Activated CD8-positive, alpha-beta T cell treated with anti-CD3 and anti-CD28 coated beads for 36 hours (primary cell): Measurements from ENCODE around the gene CERS1. TPM values are rescaled to one million over a fixed set of nuclear protein-coding genes. Genes with fewer than 3 reads are reported as not detected.
A peak's percentile ranks its signal among the peaks of the same experiment; 100 is the strongest.

ENCODE experiments used
- ATAC-seq: fragments of 200-7000 bp; cut with Tn5 transposase; one replicate; pipeline ENCODE4 v1.10.0; 2021; ENCODE audit warnings: mild to moderate bottlenecking, moderate library complexity
- CTCF ChIA-PET: fragments of 350-600 bp; sonication (Branson Sonifier 250); formaldehyde crosslinking; loops from one replicate; lab custom pipeline; 2021; ENCODE audit warnings: antibody characterized with exemption; lab: Charles Lee
- POLR2A ChIA-PET: fragments of 350-600 bp; sonication (Branson Sonifier 250); formaldehyde crosslinking; loops from one replicate; lab custom pipeline; 2021; ENCODE audit warnings: antibody characterized with exemption; lab: Charles Lee
- DNase-seq: peaks from one replicate; pipeline ENCODE4 v3.0.0-alpha.2; 2020
- H3K27ac Mint-ChIP-seq: one replicate; pipeline ENCODE4 v1.8.0; 2021; ENCODE audit warnings: mild to moderate bottlenecking, mixed read lengths
- H3K27me3 Mint-ChIP-seq: one replicate; pipeline ENCODE4 v1.8.0; 2021; ENCODE audit warnings: mixed read lengths
- H3K36me3 Mint-ChIP-seq: one replicate; pipeline ENCODE4 v1.8.0; 2021; ENCODE audit warnings: low read depth, mixed read lengths
- H3K4me1 Mint-ChIP-seq: one replicate; pipeline ENCODE4 v1.8.0; 2021; ENCODE audit warnings: low read depth, mixed read lengths
- H3K4me3 Mint-ChIP-seq: one replicate; pipeline ENCODE4 v1.8.0; 2021; ENCODE audit warnings: mild to moderate bottlenecking, moderate library complexity, mixed read lengths
- H3K9me3 Mint-ChIP-seq: one replicate; pipeline ENCODE4 v1.8.0; 2021; ENCODE audit warnings: mixed read lengths
- CTCF ChIP-seq: fragments of 200-600 bp; IDR thresholded peaks from one replicate; pipeline ENCODE4 v1.8.0; 2022; ENCODE audit warnings: antibody characterized with exemption, mild to moderate bottlenecking
- intact Hi-C: fragments of 100-400 bp; cut with micrococcal nuclease; formaldehyde crosslinking; loops from one replicate; pipeline ENCODE4 v1.10.0; 2022
- total RNA-seq, 2 experiments: library from RNA; stranded (reverse); gene quantifications; one replicate each; pipeline ENCODE4 v1.2.3, GENCODE V29; 2021

CERS1 gene
- total RNA-seq, 2 experiments from 2014 or later = 0.18 to 0.36 TPM

GRCh38 chr19:18924684-18925213 lies 28.8 kb upstream of the CERS1 start:
- DNase-seq = no peak
- H3K27ac Mint-ChIP-seq = no peak overlapping the region
- H3K4me1 Mint-ChIP-seq = peaks cover 11% of the 10 kb centered on the region
- ChIA-PET POLR2A (interaction anchor here (1.3 kb wide), 1 partner anchor 20 kb away, joined by 3 read pairs; no protein-coding TSS in a partner anchor), CTCF (no interaction called here)
- H3K36me3 Mint-ChIP-seq = peaks cover 39% of the 10 kb centered on the region
- no peak overlapping the region for H3K4me3 Mint-ChIP-seq
- H3K27me3 Mint-ChIP-seq = no peaks in the 10 kb centered on the region
- no peak for TF ChIP-seq CTCF
- intact Hi-C loops = no loop called here
- no peaks in the 10 kb centered on the region for H3K9me3 Mint-ChIP-seq
- ATAC-seq = no peak

- peaks cover 40% of the 10 kb centered on the region for H3K36me3 Mint-ChIP-seq
- no peak for TF ChIP-seq CTCF
Measured at GRCh38 chr19:18922228-18922985, 26.4 kb upstream of the CERS1 start.

GRCh38 chr19:18921593-18921992 lies 25.6 kb upstream of the CERS1 start:
- H3K27me3 Mint-ChIP-seq = no peaks in the 10 kb centered on the region
- DNase-seq (no peak), ATAC-seq (no peak)
- peaks cover 23% of the 10 kb centered on the region for H3K4me1 Mint-ChIP-seq
- H3K9me3 Mint-ChIP-seq = no peaks in the 10 kb centered on the region
- CTCF ChIA-PET = interaction anchor here (0.6 kb wide), 1 partner anchor 15 kb away, joined by 3 read pairs; no protein-coding TSS in a partner anchor
- intact Hi-C loops = no loop called here
- no peak for TF ChIP-seq CTCF
- POLR2A ChIA-PET = interaction anchor here (1.0 kb wide), 2 partner anchors 10 kb away, joined by 3 read pairs; no protein-coding TSS in a partner anchor
- H3K27ac Mint-ChIP-seq = no peak overlapping the region
- peaks cover 43% of the 10 kb centered on the region for H3K36me3 Mint-ChIP-seq
- peak overlapping the region; percentile 99 for H3K4me3 Mint-ChIP-seq

More at GRCh38 chr19:18922228-18922985, 26.4 kb upstream of the CERS1 start:
- DNase-seq = no peak
- no peak for ATAC-seq
- intact Hi-C loops = no loop called here
- CTCF ChIA-PET = no interaction called here
- no peaks in the 10 kb centered on the region for H3K27me3 Mint-ChIP-seq
- H3K4me1 Mint-ChIP-seq = peaks cover 19% of the 10 kb centered on the region
- no peak overlapping the region for H3K4me3 Mint-ChIP-seq
- POLR2A ChIA-PET = interaction anchor here (1.0 to 1.1 kb wide), 4 partner anchors 9 to 17 kb away, joined by 3 to 4 read pairs (median 3); no protein-coding TSS in a partner anchor
- H3K27ac Mint-ChIP-seq = no peak overlapping the region
- H3K9me3 Mint-ChIP-seq = no peaks in the 10 kb centered on the region

- Mint-ChIP-seq H3K4me1 (peaks cover 27% of the 10 kb centered on the region), H3K27ac (peak overlapping the region; percentile 96), H3K36me3 (peaks cover 44% of the 10 kb centered on the region), H3K4me3 (peak overlapping the region; percentile 99), H3K27me3 (no peaks in the 10 kb centered on the region), H3K9me3 (no peaks in the 10 kb centered on the region)
- ChIA-PET CTCF (interaction anchor here (1.8 kb wide), 1 partner anchor 66 kb away, joined by 7 read pairs; no protein-coding TSS in a partner anchor), POLR2A (interaction anchor here (0.8 to 3.1 kb wide), 5 partner anchors 10 to 348 kb away, joined by 3 to 33 read pairs (median 7); partner anchors contain the start of gene UBA52)
- TF ChIP-seq CTCF = no peak
- ATAC-seq (no peak), DNase-seq (no peak)
- intact Hi-C loops = no loop called here
Measured at GRCh38 chr19:18920400-18920799, 24.4 kb upstream of the CERS1 start.
